ENCODE results near the gene SHQ1.

SHQ1 gene

GRCh38 chr3:72894976-72895552, 46.8 kb upstream of the SHQ1 start:
- Histone ChIP-seq H3K4me1 (ENCODE audit: control insufficient read depth, insufficient read depth, low read length) (peaks cover 19% of the 10 kb centered on the region), H3K36me3 (ENCODE audit: control insufficient read depth in 2 of 2, insufficient read depth in 1 of 2, low read length in 2 of 2) (no peaks in the 10 kb centered on the region), H3K27ac (ENCODE audit: extremely low read depth, low read depth, low read length) (no peak overlapping the region), H3K4me3 (ENCODE audit: low read depth, low read length) (no peak overlapping the region), H3K9me3 (ENCODE audit: control insufficient read depth, insufficient read depth, low read depth, low read length) (no peaks in the 10 kb centered on the region)
- POLR2A ChIA-PET, result no interaction called here
- CTCF ChIA-PET, result no interaction called here
- TF ChIP-seq ZNF600 (tag by site-specific recombination; IDR thresholded peaks at IDR 0.05) (peak; percentile 44; the same call in 1 of the 2 replicates), ZNF341 (tag by site-specific recombination; IDR thresholded peaks at IDR 0.05; ENCODE audit: low read depth) (0 out of 2 replicates have a peak, but pooled peaks have one; percentile 21), SCRT1 (tag by site-specific recombination; IDR thresholded peaks at IDR 0.05; ENCODE audit: borderline replicate concordance) (no peak), ZNF148 (tag by site-specific recombination; IDR thresholded peaks at IDR 0.05; ENCODE audit: borderline replicate concordance) (no peak), EGR2 (tag by site-specific recombination; IDR thresholded peaks at IDR 0.05; ENCODE audit: low read depth) (no peak)

DNA sequence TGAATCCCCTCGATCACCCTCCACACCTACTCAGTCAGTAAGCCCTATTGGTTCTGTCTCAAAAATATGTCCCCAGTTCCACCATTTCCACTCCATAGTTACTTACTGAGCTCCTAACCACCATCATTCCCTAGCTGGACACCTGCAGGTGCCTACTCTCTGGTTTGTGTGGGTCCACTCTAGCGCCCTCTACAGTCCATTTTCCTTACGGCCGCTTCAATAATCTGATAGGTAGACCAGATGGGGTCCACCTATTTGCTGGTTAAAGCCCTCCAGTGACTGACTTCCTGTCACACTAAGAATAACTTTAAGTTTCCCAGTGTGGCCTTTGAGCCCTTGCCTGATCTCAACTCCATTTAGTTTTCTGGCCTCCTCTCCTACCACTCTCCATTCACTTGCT, 44.6 kb upstream of the SHQ1 start:
- TF ChIP-seq SP2 (tag by site-specific recombination; IDR thresholded peaks at IDR 0.05), result no peak
- TF ChIP-seq, protein P1, sequence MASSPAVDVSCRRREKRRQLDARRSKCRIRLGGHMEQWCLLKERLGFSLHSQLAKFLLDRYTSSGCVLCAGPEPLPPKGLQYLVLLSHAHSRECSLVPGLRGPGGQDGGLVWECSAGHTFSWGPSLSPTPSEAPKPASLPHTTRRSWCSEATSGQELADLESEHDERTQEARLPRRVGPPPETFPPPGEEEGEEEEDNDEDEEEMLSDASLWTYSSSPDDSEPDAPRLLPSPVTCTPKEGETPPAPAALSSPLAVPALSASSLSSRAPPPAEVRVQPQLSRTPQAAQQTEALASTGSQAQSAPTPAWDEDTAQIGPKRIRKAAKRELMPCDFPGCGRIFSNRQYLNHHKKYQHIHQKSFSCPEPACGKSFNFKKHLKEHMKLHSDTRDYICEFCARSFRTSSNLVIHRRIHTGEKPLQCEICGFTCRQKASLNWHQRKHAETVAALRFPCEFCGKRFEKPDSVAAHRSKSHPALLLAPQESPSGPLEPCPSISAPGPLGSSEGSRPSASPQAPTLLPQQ (tag by site-specific recombination; IDR thresholded peaks at IDR 0.05), result peak; percentile 39; the same call in 1 of the 2 replicates
- peak; percentile 59; the same call in 1 of the 2 replicates for TF ChIP-seq ZFP69B (tag by site-specific recombination; IDR thresholded peaks at IDR 0.05)
- Histone ChIP-seq H3K9me3 (ENCODE audit: control insufficient read depth, insufficient read depth, low read depth, low read length) (no peaks in the 10 kb centered on the region), H3K27ac (ENCODE audit: extremely low read depth, low read depth, low read length) (no peak overlapping the region), H3K4me3 (ENCODE audit: low read depth, low read length) (no peak overlapping the region), H3K36me3 (ENCODE audit: control insufficient read depth in 2 of 2, insufficient read depth in 1 of 2, low read length in 2 of 2) (no peaks in the 10 kb centered on the region), H3K4me1 (ENCODE audit: control insufficient read depth, insufficient read depth, low read length) (peaks cover 22% of the 10 kb centered on the region)
- ChIA-PET CTCF (interaction anchor here (0.7 to 2.7 kb wide), 5 partner anchors 9 to 163 kb away, joined by 3 to 12 read pairs (median 6); no protein-coding TSS in a partner anchor), POLR2A (interaction anchor here (1.8 kb wide), 1 partner anchor 14 kb away, joined by 4 read pairs; no protein-coding TSS in a partner anchor)

- H3K27ac ChIP-seq (ENCODE audit: extremely low read depth, low read depth, low read length), result no peak overlapping the region
- H3K9me3 ChIP-seq (ENCODE audit: control insufficient read depth, insufficient read depth, low read depth, low read length), result no peaks in the 10 kb centered on the region
- TF ChIP-seq SP7 (tag by site-specific recombination; IDR thresholded peaks at IDR 0.05) (0 out of 2 replicates have a peak, but pooled peaks have one; percentile 25), ZNF354C (tag by site-specific recombination; IDR thresholded peaks at IDR 0.05; ENCODE audit: borderline replicate concordance, low read depth) (no peak), ZNF146 (tag by site-specific recombination; IDR thresholded peaks at IDR 0.05) (no peak), GFI1B (tag by site-specific recombination; IDR thresholded peaks at IDR 0.05) (0 out of 2 replicates have a peak, but pooled peaks have one; percentile 7), ZNF660 (tag by site-specific recombination; IDR thresholded peaks at IDR 0.05) (peak; percentile 37; the same call in 1 of the 2 replicates), ZEB2 (tag by site-specific recombination; IDR thresholded peaks at IDR 0.05) (0 out of 2 replicates have a peak, but pooled peaks have one; percentile 53), ZSCAN5A (tag by site-specific recombination; IDR thresholded peaks at IDR 0.05) (no peak), ZBTB8A (tag by site-specific recombination; IDR thresholded peaks at IDR 0.05) (0 out of 2 replicates have a peak, but pooled peaks have one; percentile 11), ZSCAN30 (tag by site-specific recombination; IDR thresholded peaks at IDR 0.05) (no peak), ZNF629 (tag by site-specific recombination; IDR thresholded peaks at IDR 0.05) (peak; percentile 66), ZBTB21 (tag by site-specific recombination; IDR thresholded peaks at IDR 0.05) (0 out of 2 replicates have a peak, but pooled peaks have one; percentile 28), ZNF600 (tag by site-specific recombination; IDR thresholded peaks at IDR 0.05) (peak; percentile 42; the same call in 1 of the 2 replicates)
- TF ChIP-seq, protein P2, sequence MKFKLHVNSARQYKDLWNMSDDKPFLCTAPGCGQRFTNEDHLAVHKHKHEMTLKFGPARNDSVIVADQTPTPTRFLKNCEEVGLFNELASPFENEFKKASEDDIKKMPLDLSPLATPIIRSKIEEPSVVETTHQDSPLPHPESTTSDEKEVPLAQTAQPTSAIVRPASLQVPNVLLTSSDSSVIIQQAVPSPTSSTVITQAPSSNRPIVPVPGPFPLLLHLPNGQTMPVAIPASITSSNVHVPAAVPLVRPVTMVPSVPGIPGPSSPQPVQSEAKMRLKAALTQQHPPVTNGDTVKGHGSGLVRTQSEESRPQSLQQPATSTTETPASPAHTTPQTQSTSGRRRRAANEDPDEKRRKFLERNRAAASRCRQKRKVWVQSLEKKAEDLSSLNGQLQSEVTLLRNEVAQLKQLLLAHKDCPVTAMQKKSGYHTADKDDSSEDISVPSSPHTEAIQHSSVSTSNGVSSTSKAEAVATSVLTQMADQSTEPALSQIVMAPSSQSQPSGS (tag by site-specific recombination; IDR thresholded peaks at IDR 0.05; ENCODE audit: low read depth), result peak; percentile 68; the same call in 1 of the 2 replicates
- TF ChIP-seq, protein P1 (tag by site-specific recombination; IDR thresholded peaks at IDR 0.05), result 0 out of 2 replicates have a peak, but pooled peaks have one; percentile 28
- CTCF ChIA-PET, result interaction anchor here (0.7 to 2.7 kb wide), 6 partner anchors 9 to 1163 kb away, joined by 3 to 12 read pairs (median 6); no protein-coding TSS in a partner anchor
- H3K36me3 ChIP-seq (ENCODE audit: control insufficient read depth in 2 of 2, insufficient read depth in 1 of 2, low read length in 2 of 2), result no peaks in the 10 kb centered on the region
- H3K4me1 ChIP-seq (ENCODE audit: control insufficient read depth, insufficient read depth, low read length), result peaks cover 19% of the 10 kb centered on the region
- POLR2A ChIA-PET, result interaction anchor here (0.6 to 1.8 kb wide), 2 partner anchors 15 to 237 kb away, joined by 4 read pairs; no protein-coding TSS in a partner anchor
- no peak overlapping the region for H3K4me3 ChIP-seq (ENCODE audit: low read depth, low read length)
These were observed 44.0 kb upstream of the SHQ1 start for GRCh38 chr3:72892081-72892775.

All from HEK293 (cell line).